Measurements from ENCODE around the gene KRT80.

The KRT80 gene

DNA sequence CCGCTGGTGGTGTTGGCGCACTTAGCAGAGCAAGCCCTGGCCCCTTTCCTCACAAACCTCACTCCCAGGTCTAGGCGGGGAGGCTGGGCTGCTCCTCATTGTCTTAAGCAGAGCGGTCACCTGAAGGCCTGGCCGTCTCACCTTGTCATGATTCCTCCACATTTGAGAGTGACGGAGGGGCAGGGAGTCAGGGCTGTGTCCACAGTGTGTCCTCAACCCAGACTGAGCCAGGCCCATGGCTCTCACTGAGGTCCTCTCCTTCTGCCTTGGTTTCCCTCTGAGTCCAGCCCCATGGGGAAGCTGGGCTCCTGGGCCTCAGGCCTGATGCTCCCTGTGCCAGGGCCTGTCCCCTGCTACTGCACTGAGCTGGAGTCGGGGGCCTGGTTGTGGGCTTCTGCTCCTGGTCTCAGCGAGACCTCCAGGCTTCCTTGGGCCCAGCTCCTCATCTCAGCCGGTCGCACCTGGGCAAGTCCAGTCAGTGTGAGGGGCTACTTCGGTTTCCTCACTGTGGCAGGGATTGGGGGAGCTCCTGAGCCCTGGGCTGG, 44.9 kb downstream of the KRT80 start:
- DNase-seq (ENCODE audit: low read depth), result no peak
- no peak overlapping the region for H3K4me3 ChIP-seq (ENCODE audit: low read length)
- TF ChIP-seq, protein P1, sequence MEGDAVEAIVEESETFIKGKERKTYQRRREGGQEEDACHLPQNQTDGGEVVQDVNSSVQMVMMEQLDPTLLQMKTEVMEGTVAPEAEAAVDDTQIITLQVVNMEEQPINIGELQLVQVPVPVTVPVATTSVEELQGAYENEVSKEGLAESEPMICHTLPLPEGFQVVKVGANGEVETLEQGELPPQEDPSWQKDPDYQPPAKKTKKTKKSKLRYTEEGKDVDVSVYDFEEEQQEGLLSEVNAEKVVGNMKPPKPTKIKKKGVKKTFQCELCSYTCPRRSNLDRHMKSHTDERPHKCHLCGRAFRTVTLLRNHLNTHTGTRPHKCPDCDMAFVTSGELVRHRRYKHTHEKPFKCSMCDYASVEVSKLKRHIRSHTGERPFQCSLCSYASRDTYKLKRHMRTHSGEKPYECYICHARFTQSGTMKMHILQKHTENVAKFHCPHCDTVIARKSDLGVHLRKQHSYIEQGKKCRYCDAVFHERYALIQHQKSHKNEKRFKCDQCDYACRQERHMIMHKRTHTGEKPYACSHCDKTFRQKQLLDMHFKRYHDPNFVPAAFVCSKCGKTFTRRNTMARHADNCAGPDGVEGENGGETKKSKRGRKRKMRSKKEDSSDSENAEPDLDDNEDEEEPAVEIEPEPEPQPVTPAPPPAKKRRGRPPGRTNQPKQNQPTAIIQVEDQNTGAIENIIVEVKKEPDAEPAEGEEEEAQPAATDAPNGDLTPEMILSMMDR (conservative IDR thresholded peaks at IDR 0.05; ENCODE audit: low read depth, low read length), result no peak

DNA sequence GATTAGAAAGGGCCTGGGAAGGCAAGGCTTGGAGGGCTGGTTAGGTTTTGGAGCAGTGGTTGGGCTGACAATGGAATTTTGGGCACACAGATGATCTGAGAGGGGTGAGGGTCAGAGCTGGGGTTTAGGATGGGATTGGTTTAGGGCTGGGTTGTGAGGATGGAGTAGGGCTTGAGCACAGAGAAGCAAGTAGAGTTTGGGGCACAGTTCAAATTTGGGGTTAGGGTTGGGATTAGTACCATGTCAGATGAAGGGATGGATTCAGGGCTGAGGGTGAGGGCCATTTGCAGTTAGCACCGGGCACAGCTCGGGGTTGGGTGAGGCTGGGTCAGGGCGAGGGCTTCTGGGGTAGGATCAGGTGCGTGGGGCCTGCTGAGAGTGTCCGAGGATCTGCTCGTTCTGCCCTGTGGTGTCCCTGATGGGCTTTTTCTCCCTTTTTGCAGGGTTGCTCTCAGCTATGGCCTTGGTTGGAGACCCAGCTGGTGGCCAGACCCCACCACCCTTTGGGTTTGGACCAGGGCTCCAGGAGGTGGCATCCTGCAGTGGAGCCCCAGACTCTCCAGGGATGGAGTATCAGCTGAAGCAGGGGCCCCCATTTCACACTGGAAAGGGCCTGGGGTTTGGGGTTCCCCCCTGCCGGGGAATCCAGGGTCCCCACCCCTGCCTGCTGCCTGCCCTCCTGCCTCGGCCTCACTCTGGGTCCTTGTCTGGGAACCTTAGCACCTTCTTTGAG, 45.6 kb downstream of the KRT80 start:
- H3K4me3 ChIP-seq (ENCODE audit: low read length), result no peak overlapping the region
- TF ChIP-seq, protein P1 (conservative IDR thresholded peaks at IDR 0.05; ENCODE audit: low read depth, low read length), result no peak
- DNase-seq (ENCODE audit: low read depth), result no peak

DNA sequence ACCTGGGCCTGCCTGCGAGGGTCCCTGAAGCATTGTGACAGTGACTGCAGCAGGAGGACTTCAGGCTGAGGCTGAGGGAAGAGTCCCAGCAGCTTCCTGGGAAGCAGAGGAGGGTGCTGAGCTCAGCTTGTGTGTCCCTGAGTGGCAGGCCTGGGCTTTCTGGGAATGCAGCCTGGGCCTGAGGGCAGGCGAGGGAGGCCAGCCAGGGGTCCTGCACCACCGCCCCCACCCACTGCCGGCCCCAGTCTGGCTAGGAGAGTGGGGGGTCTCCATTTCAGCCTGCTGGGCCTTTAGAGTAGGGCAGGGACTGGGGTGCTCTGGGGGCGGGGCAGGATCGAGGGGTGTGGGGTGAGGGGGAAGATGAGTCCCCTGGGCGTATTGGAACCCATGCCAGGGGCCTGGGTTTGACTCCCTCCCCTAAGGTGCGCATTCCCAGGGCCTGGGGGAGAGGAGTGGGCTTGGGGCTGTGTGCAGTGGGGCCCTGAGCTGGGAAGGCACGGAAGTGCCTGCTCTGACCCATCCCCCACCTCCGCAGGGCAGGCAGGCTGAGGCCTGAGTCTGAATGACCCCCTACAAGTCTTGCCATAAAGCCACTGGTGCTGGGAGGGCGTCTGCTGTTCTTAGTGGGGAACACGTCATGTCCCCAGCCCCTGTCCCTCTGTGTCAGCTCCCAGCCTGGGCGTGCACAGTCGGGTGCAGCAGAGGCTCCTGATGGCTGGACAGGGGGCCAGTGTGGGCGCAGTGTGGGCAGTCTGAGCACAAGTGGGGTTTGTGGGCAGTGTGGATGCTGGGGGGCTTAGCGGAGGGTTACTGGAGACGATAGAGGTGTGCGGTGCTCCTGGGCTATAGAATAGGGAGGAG, 46.4 kb downstream of the KRT80 start:
- TF ChIP-seq, protein P1 (conservative IDR thresholded peaks at IDR 0.05; ENCODE audit: low read depth, low read length), result no peak
- no peak overlapping the region for H3K4me3 ChIP-seq (ENCODE audit: low read length)
- no peak for DNase-seq (ENCODE audit: low read depth)

- no peak for DNase-seq (ENCODE audit: low read depth)
Measured at GRCh38 chr12:52144512-52145227, 47.1 kb downstream of the KRT80 start.

DNA sequence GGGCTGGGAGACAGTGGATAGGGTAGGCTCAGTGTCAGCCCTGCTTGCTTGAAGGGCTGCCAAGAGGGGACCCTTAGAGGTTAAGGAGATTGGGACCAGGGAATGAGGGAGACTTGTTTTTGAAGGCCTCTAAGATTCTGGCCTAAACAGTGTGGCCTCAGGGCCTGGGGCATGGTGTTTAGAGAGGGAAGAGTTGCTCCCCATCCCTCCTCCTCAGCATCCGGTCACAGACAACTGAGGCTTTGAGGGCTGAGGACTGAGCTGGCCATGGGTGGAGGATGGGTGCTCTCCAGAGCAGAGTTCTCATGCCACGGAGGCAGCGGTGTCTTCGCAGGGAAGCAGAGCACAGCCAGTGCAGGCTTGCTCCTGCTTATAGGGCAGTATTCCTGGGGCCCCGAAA, 49.4 kb downstream of the KRT80 start:
- H3K4me3 ChIP-seq (ENCODE audit: low read length), result no peak overlapping the region
- no peak for DNase-seq (ENCODE audit: low read depth)
- TF ChIP-seq, protein P1 (conservative IDR thresholded peaks at IDR 0.05; ENCODE audit: low read depth, low read length), result no peak

More at GRCh38 chr12:52144512-52145227, 47.1 kb downstream of the KRT80 start:
- no peak overlapping the region for H3K4me3 ChIP-seq (ENCODE audit: low read length)
- TF ChIP-seq, protein P1 (conservative IDR thresholded peaks at IDR 0.05; ENCODE audit: low read depth, low read length), result no peak

GRCh38 chr12:52141875-52142274, 49.9 kb downstream of the KRT80 start:
- H3K4me3 ChIP-seq (ENCODE audit: low read length), result no peak overlapping the region
- TF ChIP-seq, protein P1 (conservative IDR thresholded peaks at IDR 0.05; ENCODE audit: low read depth, low read length), result no peak
- no peak for DNase-seq (ENCODE audit: low read depth)
